Left renal cortex interstitium (tissue), 4 donors: ENCODE measurements around the gene CACNA2D3. TPM values are rescaled to one million over a fixed set of nuclear protein-coding genes. Genes with fewer than 3 reads are reported as not detected.

Source experiments
- DNase-seq, 4 donors: peaks; one replicate each; pipeline ENCODE4 v3.0.0-alpha.2; 2013; ENCODE audit warnings: low read depth in 4 of 4, low spot score in 2 of 4, missing footprints in 1 of 4
- polyA plus RNA-seq, 4 donors: library from polyadenylated mRNA; unstranded; fragments of 120-200 nt; gene quantifications; one replicate each; pipeline ENCODE4 v1.2.1, GENCODE V29; 2013; ENCODE audit not compliant: insufficient read length in 4 of 4

CACNA2D3 gene
- polyA plus RNA-seq, 4 donors: 1.2 to 2.1 (median 1.5) TPM

DNA sequence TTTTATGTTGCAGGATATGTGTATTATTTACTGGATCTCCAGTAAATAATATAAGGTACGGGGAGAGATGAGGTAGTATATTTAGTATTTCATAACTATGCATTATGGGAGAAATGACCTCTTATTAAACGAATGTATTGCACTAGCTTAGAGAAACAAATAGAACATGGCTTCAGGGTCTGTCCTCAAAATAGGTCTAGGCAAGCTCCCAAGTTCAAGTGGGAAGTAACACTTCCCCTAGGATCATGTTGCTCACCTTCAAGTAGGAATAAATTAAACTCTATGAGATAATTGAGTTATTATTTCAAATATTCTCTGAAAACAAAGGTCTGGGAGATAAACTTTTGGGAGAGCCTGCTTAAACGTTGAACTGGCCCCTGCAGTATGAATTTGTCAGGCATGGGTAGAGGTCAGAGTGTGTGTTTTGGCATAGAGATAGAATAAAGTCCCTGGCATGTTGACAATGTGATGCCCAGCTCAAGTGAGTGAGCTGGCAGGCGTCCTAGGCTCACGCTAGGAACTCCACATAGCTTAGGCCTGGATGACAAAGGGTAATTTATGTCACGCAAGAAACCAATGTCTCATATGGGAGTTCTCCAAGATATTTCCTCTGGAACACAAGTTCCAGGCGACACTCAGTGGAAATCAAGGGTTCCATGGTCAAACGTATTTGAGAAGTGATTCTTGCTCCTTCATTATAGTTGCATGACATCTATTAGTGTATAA lies 236.8 kb downstream of the CACNA2D3 start:
- no peak for DNase-seq

- no peak for DNase-seq
Observed at GRCh38 chr3:54360320-54360719, 238.0 kb downstream of the CACNA2D3 start.

DNA sequence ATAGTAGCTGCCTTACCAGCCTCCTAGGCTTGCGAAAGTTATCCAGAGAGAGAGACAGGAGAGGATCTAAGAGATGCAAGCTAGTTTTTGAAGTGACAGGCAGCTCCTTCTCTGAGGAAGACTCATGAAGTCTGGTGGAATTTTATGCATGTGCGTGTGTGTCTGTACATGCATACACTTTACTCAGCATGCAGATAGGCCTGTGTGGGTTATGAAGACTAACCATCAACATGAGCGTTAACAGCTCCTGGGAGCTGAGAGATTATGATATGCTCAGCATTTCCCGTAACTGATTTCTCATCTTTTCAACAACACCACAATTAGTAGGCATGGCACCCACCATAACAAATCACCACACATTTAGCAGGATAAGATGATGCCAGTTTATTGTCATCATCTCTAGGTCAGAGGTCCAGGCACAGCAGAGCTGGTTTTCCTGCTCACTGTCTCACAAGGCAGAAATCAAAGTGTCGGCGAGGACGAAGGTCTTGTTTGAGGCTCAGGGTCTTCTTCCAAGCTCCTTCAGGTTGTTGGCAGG lies 239.5 kb downstream of the CACNA2D3 start:
- no peak for DNase-seq

GRCh38 chr3:54366007-54366750 lies 243.8 kb downstream of the CACNA2D3 start:
- DNase-seq: no peak

- DNase-seq: no peak
Observed at GRCh38 chr3:54366839-54367238, 244.5 kb downstream of the CACNA2D3 start.

DNA sequence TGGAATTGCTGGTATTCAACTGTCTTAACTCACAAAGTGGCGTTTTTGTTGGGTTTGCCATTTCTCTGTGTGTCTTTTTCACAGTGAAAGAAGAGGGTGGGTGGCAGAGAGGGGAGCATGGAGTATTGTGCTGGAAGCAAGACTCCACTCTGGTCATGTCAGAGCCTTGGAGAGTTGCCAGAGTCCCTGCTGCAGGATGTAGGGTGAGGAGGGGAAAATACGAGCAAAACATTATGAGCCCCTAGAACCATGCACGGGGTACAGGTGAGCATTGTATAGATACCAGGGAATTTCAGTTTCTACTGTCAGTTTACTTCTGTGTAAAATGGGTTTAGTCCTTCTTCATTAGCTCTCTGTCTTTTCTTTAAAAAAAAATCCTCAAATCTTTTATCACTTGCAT lies 249.9 kb downstream of the CACNA2D3 start:
- no peak for DNase-seq

DNA sequence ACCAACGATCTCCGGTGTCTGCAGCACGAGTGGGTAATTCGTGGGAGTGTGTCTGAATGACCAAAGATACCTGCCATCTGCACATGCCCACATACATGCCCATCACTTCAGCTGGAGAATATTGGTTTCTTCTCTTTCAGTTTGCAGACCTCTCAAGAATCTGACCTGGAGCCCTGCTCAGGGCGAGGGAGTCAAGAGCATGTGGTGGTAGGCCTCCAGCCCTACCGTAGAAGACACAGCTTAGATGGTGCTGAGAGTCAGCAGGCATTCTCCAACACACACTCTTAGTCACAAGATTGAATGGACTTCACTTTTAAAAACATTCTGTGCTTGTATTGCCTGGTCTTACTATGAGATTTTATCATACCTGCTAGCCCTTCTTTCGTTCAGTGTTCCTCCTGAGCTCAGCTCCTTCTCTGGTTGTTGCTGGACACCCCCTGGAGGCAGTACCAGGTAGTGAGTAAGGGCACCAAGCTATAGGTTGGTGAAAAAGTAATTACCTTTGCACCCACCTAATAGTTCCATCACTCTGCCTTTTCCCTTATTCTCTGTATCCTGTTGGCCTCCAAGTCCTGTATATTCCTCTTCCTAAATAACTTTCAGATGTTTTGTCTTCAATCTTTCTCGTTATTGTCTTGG lies 252.0 kb downstream of the CACNA2D3 start:
- no peak for DNase-seq

DNA sequence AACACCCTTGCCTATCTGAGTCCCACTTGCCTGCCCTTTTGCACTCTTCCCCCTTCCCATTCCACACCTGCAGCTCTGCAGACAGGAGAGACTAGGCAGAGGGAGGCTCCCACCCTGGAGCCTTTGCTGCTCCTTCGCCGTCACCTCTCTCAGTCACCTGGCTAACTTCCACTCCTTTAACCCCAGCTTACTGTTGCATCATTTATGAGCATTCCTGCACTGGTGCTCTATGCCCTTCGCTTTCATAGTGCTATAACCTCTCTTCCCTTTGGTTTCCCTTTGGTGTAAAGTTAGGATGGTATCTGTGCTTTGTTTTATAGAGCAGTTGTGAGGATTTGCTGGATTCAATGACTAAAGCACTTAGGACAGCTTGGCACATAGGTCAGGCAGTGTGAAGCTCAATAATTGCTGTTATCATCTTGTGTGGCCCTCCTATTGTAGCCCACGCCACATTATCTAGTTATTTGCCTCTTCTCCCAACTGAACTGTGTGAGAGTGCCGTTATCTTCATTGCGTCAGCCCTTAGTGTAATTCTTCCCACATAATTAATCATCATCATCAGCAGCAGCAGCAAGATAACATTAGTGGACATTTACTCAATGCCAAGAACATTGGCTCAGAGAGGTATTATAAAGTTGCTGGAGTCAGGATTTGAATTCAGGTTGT lies 253.9 kb downstream of the CACNA2D3 start:
- no peak for DNase-seq

DNA sequence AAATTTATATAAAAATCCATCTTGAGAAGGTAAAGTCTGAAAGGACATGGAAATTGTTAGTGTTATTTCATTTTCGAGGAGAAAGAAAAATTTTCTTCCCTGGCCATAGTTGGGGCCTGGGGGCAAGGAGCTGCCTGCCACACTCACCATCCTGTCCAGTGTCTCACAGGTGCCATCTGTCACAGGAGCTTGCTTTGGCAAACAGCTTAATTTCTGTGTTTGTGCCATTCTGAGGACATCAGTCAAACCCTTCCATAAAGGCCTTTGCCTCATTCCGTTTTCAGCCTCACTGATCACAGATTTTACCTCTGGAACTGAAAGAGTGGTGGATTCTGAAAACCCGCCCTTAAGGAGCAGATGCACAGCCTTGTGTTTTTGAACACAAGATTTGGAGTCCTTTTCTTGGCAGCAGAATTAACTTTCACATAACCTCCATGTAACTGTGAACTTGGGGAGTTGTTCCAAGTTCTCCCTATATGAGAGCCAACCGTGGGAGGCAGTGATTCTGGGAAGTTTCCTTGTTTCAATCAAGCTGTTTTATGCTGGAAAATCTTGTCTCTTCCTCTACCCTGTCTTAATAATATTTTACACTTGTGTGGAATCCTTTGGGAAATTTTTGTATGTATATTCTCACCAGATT lies 254.7 kb downstream of the CACNA2D3 start:
- DNase-seq: no peak

DNA sequence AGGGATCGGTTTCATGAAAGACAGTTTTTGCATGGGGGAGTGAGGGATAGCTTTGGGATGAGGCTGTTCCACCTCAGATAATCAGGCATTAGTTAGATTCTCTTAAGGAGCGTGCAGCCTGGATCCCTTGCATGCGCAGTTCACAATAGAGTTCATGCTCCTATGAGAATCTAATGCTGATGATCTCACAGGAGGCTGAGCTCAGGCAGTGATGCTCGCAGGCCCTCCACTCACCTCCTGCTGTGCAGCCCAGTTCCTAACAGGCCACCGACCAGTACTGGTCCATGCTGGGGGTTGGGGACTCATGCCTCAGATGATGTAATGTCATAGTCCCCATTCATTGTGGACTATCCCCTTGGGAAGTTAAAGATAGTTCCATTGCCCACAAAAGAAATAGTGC lies 255.8 kb downstream of the CACNA2D3 start:
- no peak for DNase-seq

DNA sequence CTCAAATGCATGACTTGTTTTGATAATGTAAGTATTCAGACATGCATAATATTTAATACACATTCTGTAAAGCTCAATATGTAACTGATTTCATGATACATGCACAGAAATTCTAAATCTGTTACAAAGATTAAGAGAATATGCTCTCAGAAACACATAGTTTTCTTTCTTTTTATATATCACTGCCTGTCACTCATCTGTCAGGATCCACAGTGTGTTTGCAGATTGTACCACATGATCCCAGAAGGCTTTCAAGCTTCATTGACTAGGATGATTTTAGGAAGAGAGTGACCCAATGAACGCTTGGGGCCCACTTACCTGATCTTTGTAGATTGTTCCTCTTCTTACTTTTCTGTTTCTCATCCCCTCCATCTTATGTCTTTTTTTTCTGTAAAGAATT lies 261.9 kb downstream of the CACNA2D3 start:
- no peak for DNase-seq

DNA sequence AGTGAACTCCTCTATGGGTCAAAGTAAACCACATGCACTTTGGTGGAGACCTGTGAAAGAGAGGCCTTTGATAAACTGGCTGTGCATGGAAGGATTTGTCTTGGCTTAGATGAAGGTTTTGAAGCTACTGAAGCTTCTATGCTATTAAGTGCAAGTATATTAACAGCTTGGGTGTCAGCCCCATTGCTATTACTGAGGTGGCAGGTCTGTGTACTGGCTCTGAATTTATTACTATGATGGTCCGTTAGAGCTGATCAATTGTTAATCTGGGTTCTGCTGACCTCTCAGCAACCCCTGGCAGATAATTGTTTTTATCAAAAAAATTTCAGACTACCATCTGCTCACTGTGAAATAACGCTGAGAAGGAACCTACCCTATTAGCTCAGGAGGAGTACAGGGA lies 268.2 kb downstream of the CACNA2D3 start:
- DNase-seq: no peak

- DNase-seq: no peak
Observed at GRCh38 chr3:54393150-54393549, 270.8 kb downstream of the CACNA2D3 start.

- DNase-seq: no peak
Observed at GRCh38 chr3:54408328-54408727, 286.0 kb downstream of the CACNA2D3 start.

GRCh38 chr3:54421943-54422342 lies 299.6 kb downstream of the CACNA2D3 start:
- DNase-seq: no peak

GRCh38 chr3:54424292-54424691 lies 301.9 kb downstream of the CACNA2D3 start:
- no peak for DNase-seq

GRCh38 chr3:54426381-54426780 lies 304.0 kb downstream of the CACNA2D3 start:
- no peak for DNase-seq

- DNase-seq: no peak
Observed at GRCh38 chr3:54427501-54427900, 305.1 kb downstream of the CACNA2D3 start.

- peak; percentile 53 to 69 (median 60) for DNase-seq
Observed at GRCh38 chr3:54427941-54428871, 305.9 kb downstream of the CACNA2D3 start.
